ENCODE results near the gene OTUD3.

- no peak for TF ChIP-seq EZH2phosphoT487 (IDR thresholded peaks at IDR 0.05; ENCODE audit: borderline replicate concordance, low read depth)
- TF ChIP-seq SMC3 (IDR thresholded peaks at IDR 0.05; ENCODE audit: low read depth, low read length) = no peak
These were observed 7.5 kb downstream of the OTUD3 start for GRCh38 chr1:19889656-19890055.

Data from SK-N-SH (cell line).